ENCODE data around the gene FOXL1.

FOXL1 gene

GRCh38 chr16:86578061-86578599 is at the start of gene FOXL1:
Gene FOXL1, plus strand, starts transcription at chr16:86578549. Its CDS starts 175 bp downstream, at chr16:86578724.
- no peak for DNase-seq

DNA sequence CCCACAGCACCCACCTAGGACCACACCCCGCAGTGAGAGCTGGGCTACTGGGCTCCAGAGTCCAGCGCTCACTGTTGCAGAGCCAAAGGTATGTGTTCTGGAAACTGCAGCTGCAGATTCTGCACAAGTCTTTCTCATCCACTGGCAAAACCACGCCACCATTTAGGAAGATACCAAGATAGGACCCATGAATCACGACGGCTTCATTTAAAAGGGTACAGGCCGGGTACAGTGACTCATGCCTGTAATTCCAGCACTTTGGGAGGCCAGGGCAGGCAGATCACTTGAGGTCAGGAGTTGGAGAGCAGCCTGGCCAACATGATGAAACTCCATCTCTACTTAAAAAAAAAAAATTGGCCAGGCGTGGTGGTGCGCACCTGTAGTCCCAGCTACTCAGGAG is 49.2 kb upstream of the FOXL1 start:
- no peak for DNase-seq

DNA sequence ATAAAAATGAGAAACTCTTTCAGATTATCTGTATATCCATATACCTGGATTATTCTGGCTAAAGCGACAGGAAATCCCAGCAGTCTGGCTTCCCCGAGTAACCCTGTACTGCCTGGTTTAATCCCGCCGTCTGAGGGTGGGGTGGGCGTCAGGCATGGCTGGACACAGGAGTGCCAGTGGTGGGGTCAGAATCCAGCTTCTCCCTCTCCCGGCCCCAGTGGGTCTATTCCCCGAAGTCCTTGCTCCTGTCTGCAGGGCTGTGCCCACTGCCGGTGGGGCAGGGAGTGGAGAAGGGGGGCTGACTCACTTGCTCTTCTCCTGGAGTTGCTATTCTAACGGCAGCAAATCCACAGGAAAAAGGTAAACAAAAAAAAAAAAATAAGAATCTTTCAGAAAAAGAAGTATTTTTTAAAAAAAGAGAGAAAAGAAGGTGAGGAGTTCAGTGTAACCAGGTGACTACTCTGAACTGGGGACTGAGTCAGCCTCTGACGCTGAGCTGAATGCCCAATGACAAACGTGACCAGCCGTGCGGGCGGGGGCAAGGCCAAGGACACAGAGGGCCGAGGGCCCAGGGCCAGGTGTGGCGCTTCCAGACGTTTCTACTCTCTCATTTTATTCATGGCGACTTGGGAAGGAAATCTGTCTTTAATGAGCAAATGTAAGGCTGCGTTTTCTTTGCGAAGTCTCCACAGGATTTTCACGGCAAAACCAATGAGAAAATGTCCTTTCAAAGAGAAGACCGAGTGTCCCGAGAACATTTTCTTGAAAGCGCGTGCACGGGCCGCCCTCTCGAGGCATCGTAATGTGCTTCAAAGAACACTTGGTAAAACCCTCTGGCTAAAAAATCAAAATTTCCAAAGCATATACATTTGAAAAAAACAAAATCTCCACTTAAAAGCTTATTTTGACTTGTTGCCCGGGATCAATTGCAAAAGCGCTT is 47.8 kb upstream of the FOXL1 start:
- no peak for DNase-seq

GRCh38 chr16:86531191-86531545 is 47.2 kb upstream of the FOXL1 start:
- DNase-seq, result no peak

DNA sequence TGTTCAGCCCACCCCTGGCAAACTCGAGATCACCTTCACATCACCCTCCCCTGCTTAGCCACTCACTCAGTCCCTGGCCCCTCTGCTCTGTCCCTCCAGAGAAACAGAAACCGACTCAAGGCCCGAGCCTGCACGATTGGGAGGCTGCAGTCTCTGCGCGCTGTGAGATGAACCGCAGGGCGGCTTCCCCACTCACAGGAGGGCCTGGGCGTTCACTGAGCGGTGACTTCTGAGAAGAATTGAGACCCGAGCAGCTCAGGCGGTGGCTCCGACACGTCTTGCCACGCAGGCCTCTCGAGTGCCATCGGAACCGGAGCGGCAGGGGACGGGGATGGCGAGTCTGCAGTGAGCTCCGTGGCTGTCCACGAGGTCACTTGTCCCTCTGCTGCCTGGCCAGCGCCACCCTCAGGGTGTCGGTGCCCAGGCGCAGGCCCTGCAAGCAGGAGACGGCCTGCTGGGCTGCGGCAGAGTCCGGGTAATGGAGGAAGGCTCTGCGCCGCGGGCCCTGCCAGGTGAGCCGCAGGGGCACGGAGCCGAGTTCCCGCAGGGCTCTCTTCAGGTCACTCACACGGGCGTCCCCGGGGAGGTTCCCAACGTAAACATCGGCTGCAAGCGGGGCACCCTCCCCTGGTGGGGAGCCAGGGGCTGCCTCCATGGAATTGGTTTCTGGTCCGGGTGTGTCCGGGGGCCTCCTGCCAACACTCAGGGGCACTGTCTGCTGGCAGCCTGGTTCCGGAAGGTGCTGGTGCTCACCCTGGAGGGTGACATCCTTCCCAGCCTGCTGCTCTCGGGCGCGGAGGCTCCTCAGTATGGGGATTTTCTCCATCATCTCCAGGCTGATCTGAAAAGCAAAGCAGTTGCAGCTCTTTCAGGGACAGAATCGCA is 46.5 kb upstream of the FOXL1 start:
- DNase-seq, result no peak

- DNase-seq, result no peak
Observed at GRCh38 chr16:86532526-86532815, 45.9 kb upstream of the FOXL1 start.

DNA sequence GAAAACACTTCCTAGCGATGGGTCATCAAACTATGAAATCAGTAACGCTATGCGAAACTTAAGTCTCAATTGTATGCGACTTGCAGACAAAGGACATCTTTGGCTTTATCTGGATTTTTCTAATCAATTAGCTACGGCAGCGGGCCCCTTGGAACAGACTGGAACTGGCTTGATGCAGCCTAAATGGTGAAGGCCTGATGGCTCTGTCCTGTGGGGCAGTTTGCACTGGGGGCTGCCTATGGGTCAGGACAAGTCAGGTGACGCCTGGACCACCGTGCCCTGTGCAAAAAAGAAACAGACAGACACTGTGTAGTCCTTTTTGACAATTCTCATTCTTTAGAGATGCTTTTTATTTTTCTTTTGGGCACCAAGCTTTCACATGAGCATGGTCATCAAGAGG is 45.3 kb upstream of the FOXL1 start:
- no peak for DNase-seq

GRCh38 chr16:86533767-86534351 is 44.5 kb upstream of the FOXL1 start:
- DNase-seq, result no peak

- no peak for DNase-seq
Observed at GRCh38 chr16:86534779-86535615, 43.4 kb upstream of the FOXL1 start.

- DNase-seq, result no peak
Observed at GRCh38 chr16:86536621-86537020, 41.7 kb upstream of the FOXL1 start.

DNA sequence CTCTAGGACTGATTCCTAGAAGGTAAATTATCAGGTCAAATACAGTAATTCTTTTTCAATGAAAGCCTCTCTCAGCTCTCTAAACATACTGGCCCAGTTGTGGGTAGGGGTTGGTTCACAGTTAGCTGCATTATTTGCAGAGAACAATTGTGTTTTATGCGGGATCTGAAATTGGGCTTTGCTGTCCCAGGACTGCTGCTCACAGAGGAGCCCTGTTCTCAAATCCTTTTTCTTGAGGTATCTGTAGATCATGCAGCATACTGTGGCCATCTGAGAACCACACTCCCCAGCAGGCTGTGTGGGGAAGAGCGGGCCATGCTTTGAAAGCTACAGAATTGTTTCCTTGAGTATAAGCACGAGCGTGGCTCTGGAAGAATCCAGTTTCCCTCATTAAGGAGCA is 40.9 kb upstream of the FOXL1 start:
- DNase-seq, result no peak

DNA sequence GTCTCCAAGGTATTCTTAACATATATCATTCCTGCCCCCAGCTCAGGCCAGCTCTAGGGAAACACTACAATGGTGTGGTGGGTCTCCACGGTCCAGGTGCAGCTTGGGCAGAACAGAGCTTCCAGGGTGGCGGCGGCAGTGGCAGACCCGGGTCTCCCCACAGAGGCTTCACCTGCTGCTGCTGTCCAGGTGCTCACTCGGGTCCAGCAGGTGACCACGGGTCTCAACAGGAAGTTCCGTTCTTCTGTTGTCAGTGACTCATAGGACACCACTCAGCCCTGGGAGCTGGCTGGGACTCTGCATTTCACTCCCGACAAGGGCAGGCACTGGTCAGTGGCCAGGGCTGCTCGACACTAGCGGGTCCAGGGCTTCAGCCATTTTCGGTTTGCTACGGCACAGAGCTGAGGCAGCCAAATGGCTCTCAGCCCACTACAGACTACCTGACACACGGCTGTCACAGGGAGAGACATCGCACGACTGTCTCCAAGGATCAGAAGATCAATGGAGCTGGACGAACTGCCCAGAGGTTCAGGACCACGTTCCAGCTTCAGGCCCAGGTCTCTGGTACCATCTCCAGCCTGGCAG is 40.1 kb upstream of the FOXL1 start:
- DNase-seq, result no peak

- no peak for DNase-seq
Observed at GRCh38 chr16:86540894-86541293, 37.5 kb upstream of the FOXL1 start.

DNA sequence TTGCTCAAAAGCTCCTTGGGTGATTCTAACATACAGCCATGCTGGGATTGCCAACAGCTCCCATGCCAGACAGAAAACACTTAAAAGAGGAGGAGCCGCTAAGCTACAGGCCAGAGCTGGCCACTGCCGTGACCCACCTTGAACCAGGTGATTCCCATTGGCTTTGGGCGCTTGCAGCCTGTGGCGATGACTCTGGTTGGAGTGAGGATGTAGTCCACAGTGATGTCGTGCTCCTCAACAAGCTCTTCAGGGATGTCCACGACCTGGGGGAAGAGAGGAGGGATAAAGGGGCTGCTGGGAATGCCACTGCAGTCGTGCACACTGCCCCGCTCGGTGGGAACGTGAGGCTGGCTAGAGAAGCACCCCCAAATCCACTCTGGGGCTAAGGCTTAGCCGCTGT is 36.8 kb upstream of the FOXL1 start:
- no peak for DNase-seq

DNA sequence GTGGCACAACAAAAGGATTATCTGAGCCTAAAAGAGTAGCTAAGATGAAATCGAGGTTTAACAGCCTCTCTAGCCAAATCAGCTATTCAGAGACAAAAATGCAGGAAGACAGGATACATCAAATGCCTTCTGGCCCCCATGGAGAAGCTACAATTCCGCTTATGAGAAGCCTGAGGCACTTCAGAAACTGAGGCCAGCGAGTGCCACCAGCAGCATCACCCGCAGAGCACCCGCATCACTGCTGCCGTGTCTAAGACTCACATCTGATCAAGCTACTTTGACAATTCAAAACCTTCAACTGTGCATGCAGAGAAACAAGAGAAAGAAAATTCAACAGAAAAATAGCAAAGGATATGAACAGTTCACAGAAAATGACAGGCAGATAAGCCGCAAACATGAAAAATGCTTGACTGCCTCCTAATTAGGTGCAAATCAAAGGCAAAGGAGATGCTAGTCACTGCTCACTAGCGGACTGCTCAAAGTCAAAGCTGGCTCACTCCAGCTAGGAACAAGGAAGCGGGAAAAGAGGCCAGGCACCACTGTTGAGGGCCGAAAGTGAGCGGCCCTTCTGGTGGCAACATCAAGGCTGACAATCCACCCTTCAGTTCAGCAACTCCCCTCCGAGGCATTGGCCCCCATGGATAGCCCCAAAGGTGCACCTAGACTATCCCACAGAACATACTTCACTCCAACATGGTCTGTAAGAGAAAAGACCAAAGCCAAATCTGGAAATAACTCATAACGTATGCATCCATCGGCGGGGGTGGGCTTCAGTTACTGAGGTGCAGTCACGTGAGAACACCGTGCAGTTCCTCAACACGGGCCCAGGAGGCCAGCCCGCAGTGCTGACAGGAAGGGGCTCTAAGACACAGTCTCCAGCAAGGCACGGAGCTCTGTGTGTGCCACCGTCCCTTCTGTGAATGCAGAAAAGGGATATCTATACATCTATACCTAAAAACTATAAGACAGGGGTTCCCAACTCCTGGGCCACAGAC is 35.3 kb upstream of the FOXL1 start:
- no peak for DNase-seq

DNA sequence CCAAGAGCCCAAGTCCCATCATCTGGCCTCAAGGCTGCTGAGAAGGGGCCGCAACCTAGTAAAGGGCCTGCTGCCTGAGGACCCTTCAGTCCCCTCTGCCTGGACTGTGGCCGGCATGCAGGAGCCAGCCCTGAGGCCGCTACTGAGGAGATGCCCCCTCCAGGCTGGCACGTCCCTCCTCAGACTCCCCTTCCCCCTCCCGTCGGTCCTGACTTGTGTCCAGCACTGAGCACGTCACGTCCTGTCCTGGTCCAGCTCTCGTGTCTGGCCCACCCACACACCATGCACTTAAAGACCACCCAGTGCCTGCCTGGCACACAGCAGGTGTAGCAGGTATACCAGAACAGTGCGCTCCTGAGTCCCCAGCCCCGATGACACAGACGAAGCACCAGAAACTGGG is 32.9 kb upstream of the FOXL1 start:
- no peak for DNase-seq

DNA sequence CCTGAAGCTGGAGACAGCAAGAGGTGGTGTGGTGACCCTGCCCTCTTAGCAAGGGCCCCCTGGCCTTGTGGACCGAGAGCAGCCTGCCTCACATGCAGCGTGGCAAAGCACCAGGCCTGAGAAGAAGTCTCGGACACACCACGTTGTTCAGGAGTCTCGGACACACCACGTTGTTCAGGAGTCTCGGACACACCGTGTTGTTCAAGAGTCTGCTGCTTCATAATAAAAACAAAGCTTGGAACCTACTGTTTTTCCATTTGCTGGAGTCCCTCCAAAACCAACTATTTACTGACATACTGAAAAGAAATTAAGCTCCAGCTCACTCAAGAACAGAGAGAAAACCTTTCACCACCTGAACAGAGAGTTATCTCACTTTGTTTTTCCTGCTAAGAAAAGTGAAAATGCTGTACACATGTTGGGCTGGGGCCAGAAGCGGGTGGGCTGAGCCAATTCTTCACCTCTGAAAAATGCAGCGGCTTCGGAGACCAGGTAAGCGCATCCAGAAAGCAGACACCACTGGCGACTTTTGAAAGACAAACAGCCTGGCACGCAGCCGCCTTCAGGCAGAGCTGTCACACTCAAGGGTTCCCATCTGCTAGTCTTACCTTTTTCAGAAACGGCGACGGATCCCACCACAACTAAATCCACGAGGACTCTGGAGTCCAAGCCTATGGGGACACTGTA is 32.3 kb upstream of the FOXL1 start:
- DNase-seq, result no peak

DNA sequence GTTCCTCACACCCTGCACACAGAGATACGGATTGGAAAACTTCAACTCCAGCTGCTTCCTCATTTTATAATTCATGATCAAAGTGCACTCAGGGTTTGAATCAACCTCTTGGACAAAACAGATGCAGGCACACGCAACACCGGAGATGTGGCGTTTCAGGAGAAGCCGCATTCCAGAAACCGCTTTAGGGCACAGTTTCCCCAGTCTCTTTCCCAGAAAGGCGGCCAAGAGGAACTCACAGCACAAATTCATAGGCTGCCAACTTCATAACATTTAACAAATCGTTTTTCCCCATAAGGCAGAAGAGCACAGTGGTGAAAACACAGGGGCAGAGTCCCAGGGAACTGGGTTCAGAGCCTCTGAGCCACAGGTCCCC is 31.7 kb upstream of the FOXL1 start:
- no peak for DNase-seq

DNA sequence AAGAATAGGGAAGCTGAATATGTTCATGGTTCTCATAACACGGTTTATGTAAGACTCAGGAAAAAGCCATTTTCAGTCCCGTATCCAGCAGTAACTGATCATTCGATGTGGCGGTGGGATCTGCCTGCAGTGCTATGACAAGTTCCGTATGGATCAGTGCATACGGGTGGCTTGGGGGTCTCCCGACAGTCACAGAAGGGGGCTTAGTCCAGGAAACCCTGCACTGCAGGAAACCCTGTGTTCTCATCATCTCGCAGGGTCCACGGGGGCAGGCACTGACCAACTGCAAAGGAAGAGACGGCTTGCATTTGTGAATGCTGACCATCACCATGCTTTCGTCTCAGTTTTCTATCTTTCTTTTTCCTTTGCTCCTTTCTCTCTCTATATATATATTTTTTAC is 31.1 kb upstream of the FOXL1 start:
- DNase-seq, result no peak

Data from NCI-H2171 treated with DMSO at 0.1 percent for 48 hours (cell line).